SIG-M5 treated with dmso at 0.1 percent for 504 hours (cell line): Measurements from ENCODE around the gene ARHGAP23.
"Not testable (repeated sequence)": the region's sequence is repeated elsewhere in the genome, so short reads cannot be mapped to it uniquely, and the experiment has no call there.

ENCODE experiments used
- DNase-seq: peaks from one replicate; lab custom pipeline; 2025; ENCODE audit not compliant: unreplicated experiment; lab: John Stamatoyannopoulos, UW

The ARHGAP23 gene

DNA sequence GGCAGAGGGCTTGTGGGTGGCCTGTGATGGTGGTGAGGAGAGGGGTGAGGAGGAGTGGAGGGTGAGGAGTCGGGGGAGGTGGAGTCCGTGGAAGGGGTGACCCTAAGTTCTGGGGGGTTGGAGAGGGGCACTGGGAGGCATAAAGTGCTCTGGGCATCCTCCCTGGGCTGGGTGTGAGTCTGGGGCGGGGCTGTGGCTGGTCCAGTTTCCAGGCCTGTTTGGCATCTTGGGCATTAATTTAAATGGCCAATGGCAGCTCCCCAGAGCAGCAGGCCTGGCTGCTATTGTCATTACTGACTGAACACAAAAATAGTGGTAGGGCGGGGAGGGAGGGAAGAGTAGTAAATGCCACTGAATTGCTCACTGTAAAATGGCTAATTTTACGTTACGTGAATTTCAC lies 7.7 kb upstream of the ARHGAP23 start:
- DNase-seq = no peak

GRCh38 chr17:38421171-38421841 lies 7.0 kb upstream of the ARHGAP23 start:
- no peak for DNase-seq

- DNase-seq = no peak
These were observed 6.1 kb upstream of the ARHGAP23 start for GRCh38 chr17:38421871-38422827.

- no peak for DNase-seq
These were observed 3.8 kb upstream of the ARHGAP23 start for GRCh38 chr17:38424297-38424972.

DNA sequence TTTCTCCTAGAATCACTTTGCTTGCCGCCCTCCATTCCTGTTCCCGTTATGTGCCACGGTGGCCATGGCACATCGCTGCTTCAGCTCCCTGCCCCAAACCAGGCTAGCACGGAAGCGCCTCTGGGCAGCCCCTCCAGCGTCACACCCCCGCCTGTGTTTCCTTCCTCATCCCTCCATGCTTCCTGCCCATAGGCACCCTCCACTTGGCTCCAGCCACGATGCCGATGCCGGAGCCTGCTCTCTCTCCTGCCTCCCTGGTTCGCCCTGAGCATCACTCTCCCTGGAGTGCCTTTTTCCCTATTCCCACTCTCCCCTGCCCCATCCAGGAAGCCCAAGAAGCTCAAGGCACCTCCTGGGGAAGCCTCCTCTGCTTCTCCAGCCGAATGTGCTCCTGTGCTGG lies 3.2 kb upstream of the ARHGAP23 start:
- DNase-seq = no peak

DNA sequence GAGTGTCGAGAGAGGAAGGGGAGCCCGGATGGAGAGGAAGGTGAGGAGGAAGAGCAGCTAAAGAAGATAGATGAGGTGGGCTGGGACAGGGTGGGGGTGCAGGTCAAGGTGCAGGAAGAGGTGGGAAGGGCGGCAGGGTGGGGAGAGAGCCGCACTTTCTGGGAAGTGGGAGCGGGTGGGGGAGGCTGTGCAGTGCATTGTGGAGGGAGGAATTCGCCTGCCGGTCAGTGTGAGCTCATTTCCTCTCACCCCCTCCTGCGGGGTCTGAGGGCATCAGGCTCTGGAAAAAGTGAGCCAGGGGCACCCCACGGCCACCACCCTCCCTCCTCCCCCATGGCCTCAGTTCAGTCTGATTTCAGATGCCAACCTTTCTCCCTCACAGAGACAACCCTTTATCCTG lies 2.5 kb upstream of the ARHGAP23 start:
- no peak for DNase-seq

GRCh38 chr17:38426441-38426840 lies 1.8 kb upstream of the ARHGAP23 start:
- no peak for DNase-seq

DNA sequence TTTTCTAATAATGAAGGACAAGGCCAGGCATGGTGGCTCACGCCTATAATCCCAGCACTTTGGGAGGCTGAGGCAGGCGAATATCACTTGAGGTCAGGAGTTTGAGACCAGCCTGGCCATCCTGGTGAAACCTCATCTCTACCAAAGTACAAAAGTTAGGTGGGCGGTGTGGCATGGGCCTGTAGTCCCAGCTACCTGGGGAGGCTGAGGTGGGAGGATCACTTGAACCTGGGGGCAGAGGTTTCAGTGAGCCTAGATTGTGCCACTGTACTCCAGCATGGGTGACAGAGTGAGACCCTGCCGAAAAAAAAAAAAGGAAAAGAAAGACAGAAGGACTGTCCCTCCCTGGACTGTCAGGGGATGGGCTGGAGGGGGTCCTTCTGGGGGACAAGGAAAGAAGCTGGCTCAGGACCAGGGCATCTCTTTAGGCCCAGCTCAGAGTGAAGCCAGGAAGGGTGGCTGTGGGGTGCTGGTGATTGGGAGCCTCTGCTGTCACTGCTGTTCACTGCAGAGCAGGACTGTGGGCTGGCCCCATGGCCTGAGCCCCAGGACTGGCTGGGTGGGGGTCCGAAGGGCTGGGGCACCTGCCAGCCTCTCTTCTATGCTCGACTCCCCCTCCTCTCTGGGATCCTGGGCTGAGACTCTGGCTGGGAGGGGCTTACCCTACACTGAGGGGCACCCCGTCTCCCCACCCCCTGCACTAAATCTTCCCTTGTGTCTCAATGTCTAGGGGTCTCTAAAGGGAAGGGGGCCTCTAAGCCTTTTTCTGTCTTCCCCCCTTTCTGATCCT lies 909 bp upstream of the ARHGAP23 start:
- DNase-seq = no peak

GRCh38 chr17:38428643-38429371 lies 543 bp downstream of the ARHGAP23 start:
- no peak for DNase-seq

DNA sequence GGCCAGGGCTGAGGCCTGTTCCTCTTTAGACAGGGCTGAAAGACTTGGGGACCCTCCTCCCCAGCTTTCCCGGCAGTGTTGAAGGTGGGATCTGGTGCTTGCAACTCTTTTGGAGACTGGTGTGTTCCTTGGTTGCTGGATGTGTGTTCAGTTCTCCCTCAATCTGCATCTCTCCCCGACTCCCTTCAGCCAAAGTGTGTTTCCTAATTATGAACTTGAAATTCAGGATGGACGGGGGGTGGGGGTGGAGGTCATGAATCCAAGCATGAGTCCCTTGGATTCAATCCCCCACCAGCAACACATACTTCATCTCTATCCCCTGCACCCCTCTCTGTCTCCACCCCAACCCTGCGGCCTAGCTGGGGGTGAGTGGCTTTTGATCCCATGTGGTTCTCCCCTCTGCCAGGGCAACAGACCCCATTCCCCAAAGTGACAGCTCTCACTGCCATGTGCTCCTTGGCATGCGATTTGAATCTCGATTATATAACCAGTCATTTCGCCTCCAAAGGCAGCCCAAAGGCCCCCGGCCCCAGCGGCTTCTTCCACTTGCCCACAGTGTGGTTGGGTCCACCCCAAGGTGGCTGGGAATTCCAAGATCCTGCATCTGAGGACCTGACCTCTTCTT lies 1.3 kb downstream of the ARHGAP23 start:
- no peak for DNase-seq

GRCh38 chr17:38430316-38430715 lies 2.1 kb downstream of the ARHGAP23 start:
- no peak for DNase-seq

DNA sequence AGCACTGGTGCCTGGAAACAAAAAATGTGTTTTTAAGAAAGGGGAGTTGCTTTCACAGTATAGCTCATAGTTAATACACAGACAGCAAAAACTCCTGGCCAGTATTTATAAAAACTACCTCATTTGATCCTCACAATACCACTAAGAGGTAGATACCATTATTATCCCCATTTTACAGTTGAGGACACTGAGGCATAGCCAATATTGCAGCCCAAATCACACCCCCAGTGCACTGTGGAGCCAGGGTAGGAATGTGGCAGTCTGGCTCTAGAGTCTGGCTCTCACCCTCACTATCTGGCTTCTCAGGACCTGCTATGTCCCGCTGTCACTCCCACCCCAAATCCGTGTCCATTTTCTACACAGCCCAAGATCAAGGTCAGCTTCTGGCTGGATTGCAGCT lies 2.6 kb downstream of the ARHGAP23 start:
- no peak for DNase-seq

DNA sequence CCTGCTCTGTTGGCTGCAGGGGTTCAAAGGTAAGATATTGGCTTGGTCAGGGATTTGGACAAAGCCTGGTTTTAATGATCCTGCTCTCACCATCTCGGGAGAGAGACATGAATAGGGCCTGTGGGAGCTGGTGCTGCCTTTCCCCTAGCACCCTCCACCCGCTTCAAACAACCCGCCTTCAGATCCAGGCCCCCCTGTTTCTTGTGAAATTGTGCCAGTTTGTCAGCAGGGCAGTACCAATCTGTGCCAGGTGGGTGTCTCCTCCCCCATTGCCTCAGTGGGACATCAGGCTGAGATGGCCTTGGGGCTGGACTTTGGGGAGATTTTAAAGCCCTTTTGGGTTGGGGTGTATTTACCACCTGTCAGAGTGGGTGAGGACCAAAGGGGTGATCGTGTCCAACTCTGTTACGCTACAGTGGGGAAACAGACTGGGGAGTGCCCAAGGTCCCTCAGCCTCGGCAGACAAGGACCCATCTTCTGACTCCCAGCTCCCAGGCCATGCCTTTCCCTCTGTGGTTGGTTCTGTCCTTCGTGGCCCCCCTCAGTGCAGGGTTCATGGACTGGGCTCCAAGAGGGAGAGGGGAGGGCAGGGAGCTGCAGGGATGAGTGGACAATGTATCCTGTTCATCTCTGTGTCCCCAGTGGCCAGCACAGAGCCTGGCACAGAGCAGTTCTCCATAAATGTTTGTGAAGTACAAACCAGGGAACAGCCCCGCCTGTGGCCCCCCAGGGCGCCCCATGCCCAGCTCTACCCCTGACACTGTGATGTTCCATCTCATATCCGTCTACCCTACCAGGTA lies 3.3 kb downstream of the ARHGAP23 start:
- no peak for DNase-seq

DNA sequence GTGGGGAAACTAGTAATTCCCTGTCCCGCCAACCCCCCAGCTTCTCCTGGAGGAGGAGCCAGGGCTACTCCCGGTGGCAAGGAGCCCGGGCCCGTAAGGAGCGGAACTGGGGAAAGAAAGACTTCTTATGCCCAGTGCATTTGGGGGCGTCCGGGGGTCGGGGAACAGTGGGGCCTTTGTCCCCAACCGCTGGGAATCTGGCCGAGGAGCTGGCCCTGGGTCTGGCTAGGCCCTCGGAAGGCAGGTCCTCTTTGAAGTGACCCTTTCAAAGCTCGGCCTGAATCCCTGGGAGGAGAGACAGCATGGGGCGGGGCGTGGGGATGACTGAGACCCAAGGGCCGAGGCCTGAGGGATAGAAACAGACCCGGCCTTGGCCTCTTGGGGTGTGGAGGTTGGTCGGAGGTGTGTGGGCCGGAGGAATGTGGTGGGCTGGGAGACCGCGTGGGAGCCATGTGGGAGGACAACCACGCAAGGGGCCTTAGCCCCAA lies 6.0 kb downstream of the ARHGAP23 start:
- no peak for DNase-seq

DNA sequence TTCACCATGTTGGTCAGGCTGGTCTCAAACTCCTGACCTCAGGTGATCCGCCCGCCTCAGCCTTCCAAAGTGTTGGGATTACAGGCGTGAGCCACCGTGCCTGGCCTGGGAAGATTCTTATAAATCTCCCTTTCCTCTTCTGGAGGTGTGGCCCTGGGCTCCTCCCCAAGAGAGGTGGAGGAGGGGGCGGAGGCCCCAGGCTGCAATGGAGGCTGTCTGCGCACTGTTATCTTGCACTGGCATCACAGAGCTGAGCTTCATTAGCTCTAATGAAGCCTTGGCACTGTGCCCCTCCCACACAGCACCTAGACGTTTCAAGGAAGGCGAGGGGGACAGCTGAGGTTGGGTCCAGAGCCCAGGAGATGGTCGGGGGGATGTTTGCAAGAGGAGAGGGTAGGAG lies 7.5 kb downstream of the ARHGAP23 start:
- no peak for DNase-seq

GRCh38 chr17:38436386-38436785 lies 8.1 kb downstream of the ARHGAP23 start:
- DNase-seq = no peak

DNA sequence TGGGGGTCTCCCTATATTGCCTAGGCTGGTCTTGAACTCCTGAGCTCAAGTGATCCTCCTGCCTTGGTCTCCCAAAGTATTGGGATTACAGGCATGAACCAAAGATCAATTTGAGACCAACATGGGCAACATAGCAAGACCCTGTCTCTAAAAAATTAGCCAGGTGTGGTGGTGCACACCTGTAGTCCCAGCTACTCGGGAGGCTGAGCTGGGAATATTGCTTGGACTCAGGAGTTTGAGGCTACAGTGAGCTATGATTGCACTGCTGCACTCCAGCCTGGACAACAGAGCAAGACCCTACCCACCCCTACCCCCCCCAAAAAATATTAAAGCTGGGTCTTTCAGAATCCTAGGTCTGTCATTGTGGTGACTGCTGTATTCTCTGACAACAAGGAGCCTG lies 9.0 kb downstream of the ARHGAP23 start:
- DNase-seq = not testable (repeated sequence)

GRCh38 chr17:38439436-38439835 lies 11.2 kb downstream of the ARHGAP23 start:
- DNase-seq = no peak
